ENCODE measurements around the gene YWHAG. TPM values are rescaled to one million over a fixed set of nuclear protein-coding genes. Genes with fewer than 3 reads are reported as not detected.
A peak's percentile ranks its signal among the peaks of the same experiment; 100 is the strongest.

YWHAG gene
- total and polyA plus RNA-seq, 9 of the 15 experiments (the other 6 are each of a cell fraction or from before 2014, with no cell fraction given): 30.4 to 246 (median 94.5) TPM

GRCh38 chr7:76282344-76283253, 76.2 kb downstream of the YWHAG start:
- Histone ChIP-seq H4K20me1 (replicated peaks; ENCODE audit: control insufficient read depth, insufficient read depth, low read length) (no peaks in the 10 kb centered on the region), H3K27ac (ENCODE audit: extremely low read depth, low read depth, low read length) (no peak overlapping the region), H3K9me3 (replicated peaks; ENCODE audit: control insufficient read depth, insufficient read depth, low read depth, low read length) (no peaks in the 10 kb centered on the region), H2AFZ (ENCODE audit: low read depth, low read length) (peak overlapping the region; percentile 68), H3K4me1 (replicated peaks in 1 of 2; ENCODE audit: control insufficient read depth in 2 of 2, insufficient read depth in 2 of 2, low read length in 2 of 2) (peaks cover 0 to 40% of the 10 kb centered on the region in 2 experiments; a peak in 3 of 5 replicates), H3K79me2 (ENCODE audit: control insufficient read depth, insufficient read depth, low read length) (no peaks in the 10 kb centered on the region), H3K4me3 (peak overlapping the region; percentile 41), H3K9me1 (ENCODE audit: control insufficient read depth, insufficient read depth, low read length) (no peaks in the 10 kb centered on the region), H3K27me3 (ENCODE audit: control insufficient read depth in 2 of 2, insufficient read depth in 2 of 2, low read length in 2 of 2) (peaks cover 33 to 55% of the 10 kb centered on the region in 2 experiments; a peak in 4 of 5 replicates), H3K36me3 (ENCODE audit: control insufficient read depth, insufficient read depth, low read length) (no peaks in the 10 kb centered on the region), H3K9ac (ENCODE audit: insufficient read depth in 1 of 2, low read depth in 2 of 2, low read length in 2 of 2) (peak overlapping the region in 1 of 2 experiments; percentile 74; a peak in 2 of 4 replicates), H3K4me2 (ENCODE audit: insufficient read depth, low read length) (peak overlapping the region; percentile 44; the same call in 1 of the 2 replicates)
- in situ Hi-C loops (cut with MboI) (no loop called here), intact Hi-C loops (cut with micrococcal nuclease) (no loop called here)
- FAIRE-seq (no peak), DNase-seq (ENCODE audit: extremely low read depth in 1 of 4, low spot score in 3 of 4) (peak; percentile 54 to 92 (median 79)), ATAC-seq (peak; percentile 62)
- ChIA-PET CTCF (ENCODE audit: low intra/inter-chr PET ratio) (no interaction called here), POLR2A (interaction anchor here (0.7 to 1.0 kb wide), 2 partner anchors 14 to 20 kb away, joined by 3 read pairs; partner anchors contain the start of gene HSPB1)
- under 1% methylated on average over 40 of the region's 98 CpGs for WGBS (ENCODE audit: insufficient coverage, low coverage, missing lambda C conversion rate)
- BruUV-seq (replicated peaks): no TSS peak
- no peak for TF ChIP-seq FOXK1 (CRISPR knock-in tag; IDR thresholded peaks at IDR 0.05; ENCODE audit: borderline replicate concordance)
- no peak for TF ChIP-seq ZC3H11A (IDR thresholded peaks at IDR 0.05; ENCODE audit: low read depth, low read length)
- no peak for TF ChIP-seq FOXK2 (conservative IDR thresholded peaks at IDR 0.05 in 1 of 2, IDR thresholded peaks at IDR 0.05 in 1 of 2; ENCODE audit: low read depth in 2 of 2)
- no peak for TF ChIP-seq THRA (IDR thresholded peaks at IDR 0.05)
- no peak for TF ChIP-seq HBP1 (CRISPR knock-in tag; IDR thresholded peaks at IDR 0.05)
- no peak for TF ChIP-seq ZNF785 (CRISPR knock-in tag; IDR thresholded peaks at IDR 0.05)
- no peak for TF ChIP-seq SAP30 (IDR thresholded peaks at IDR 0.05; ENCODE audit: borderline replicate concordance, insufficient read depth, low read depth, low read length, poor library complexity, severe bottlenecking)
- no peak for TF ChIP-seq HDGF (IDR thresholded peaks at IDR 0.05)
- no peak for TF ChIP-seq SMARCA4 (IDR thresholded peaks at IDR 0.05)
- no peak for TF ChIP-seq ZNF75A (CRISPR knock-in tag; IDR thresholded peaks at IDR 0.05)
- no peak for TF ChIP-seq RBM22 (IDR thresholded peaks at IDR 0.05; ENCODE audit: low read depth, low read length, poor library complexity, severe bottlenecking)
- no peak for TF ChIP-seq TAF15 (IDR thresholded peaks at IDR 0.05; ENCODE audit: low read depth, low read length)
- TF ChIP-seq SIX5 (IDR thresholded peaks at IDR 0.05; ENCODE audit: borderline replicate concordance in 1 of 2, insufficient read depth in 1 of 2, low read depth in 1 of 2, low read length in 2 of 2): no peak
- no peak for TF ChIP-seq GATAD2B (IDR thresholded peaks at IDR 0.05; ENCODE audit: borderline replicate concordance)
- TF ChIP-seq HOMEZ (CRISPR knock-in tag; IDR thresholded peaks at IDR 0.05): no peak
- TF ChIP-seq SREBF2 (CRISPR knock-in tag; IDR thresholded peaks at IDR 0.05): no peak
